ENCODE results near the gene TRIL.

Gene TRIL

GRCh38 chr7:28983396-28984190 lies 25.5 kb upstream of the TRIL start:
- DNase-seq (ENCODE audit: low read depth in 2 of 2) = no peak

- no peak for DNase-seq (ENCODE audit: low read depth in 2 of 2)
Observed at GRCh38 chr7:28981161-28981465, 23.0 kb upstream of the TRIL start.

- DNase-seq (ENCODE audit: low read depth in 2 of 2) = no peak
Observed at GRCh38 chr7:28980451-28981160, 22.5 kb upstream of the TRIL start.

GRCh38 chr7:28979776-28980175 lies 21.6 kb upstream of the TRIL start:
- no peak for DNase-seq (ENCODE audit: low read depth in 2 of 2)

- no peak for DNase-seq (ENCODE audit: low read depth in 2 of 2)
Observed at GRCh38 chr7:28977881-28978280, 19.8 kb upstream of the TRIL start.

GRCh38 chr7:28976022-28976421 lies 17.9 kb upstream of the TRIL start:
- no peak for DNase-seq (ENCODE audit: low read depth in 2 of 2)

GRCh38 chr7:28973591-28973990 lies 15.5 kb upstream of the TRIL start:
- DNase-seq (ENCODE audit: low read depth in 2 of 2) = no peak

- no peak for DNase-seq (ENCODE audit: low read depth in 2 of 2)
Observed at GRCh38 chr7:28964056-28964455, 5.9 kb upstream of the TRIL start.

GRCh38 chr7:28961972-28962371 lies 3.8 kb upstream of the TRIL start:
- no peak for DNase-seq (ENCODE audit: low read depth in 2 of 2)

GRCh38 chr7:28960071-28960840 lies 2.1 kb upstream of the TRIL start:
- no peak for DNase-seq (ENCODE audit: low read depth in 2 of 2)

- DNase-seq (ENCODE audit: low read depth in 2 of 2) = no peak
Observed at GRCh38 chr7:28958980-28959347, 834 bp upstream of the TRIL start.

GRCh38 chr7:28957751-28958234 lies 337 bp downstream of the TRIL start:
- DNase-seq (ENCODE audit: low read depth in 2 of 2) = no peak

- DNase-seq (ENCODE audit: low read depth in 2 of 2) = no peak
Observed at GRCh38 chr7:28957064-28957750, 923 bp downstream of the TRIL start.

- DNase-seq (ENCODE audit: low read depth in 2 of 2) = no peak
Observed at GRCh38 chr7:28956608-28957063, 1.5 kb downstream of the TRIL start.

- DNase-seq (ENCODE audit: low read depth in 2 of 2) = no peak
Observed at GRCh38 chr7:28955718-28956607, 2.2 kb downstream of the TRIL start.

GRCh38 chr7:28955356-28955717 lies 2.8 kb downstream of the TRIL start:
- DNase-seq (ENCODE audit: low read depth in 2 of 2) = no peak

- no peak for DNase-seq (ENCODE audit: low read depth in 2 of 2)
Observed at GRCh38 chr7:28954946-28955345, 3.2 kb downstream of the TRIL start.

GRCh38 chr7:28954471-28954870 lies 3.7 kb downstream of the TRIL start:
- DNase-seq (ENCODE audit: low read depth in 2 of 2) = no peak

GRCh38 chr7:28953633-28954032 lies 4.5 kb downstream of the TRIL start:
- no peak for DNase-seq (ENCODE audit: low read depth in 2 of 2)

GRCh38 chr7:28942168-28942567 lies 16.0 kb downstream of the TRIL start:
- DNase-seq (ENCODE audit: low read depth in 2 of 2) = no peak

- no peak for DNase-seq (ENCODE audit: low read depth in 2 of 2)
Observed at GRCh38 chr7:28941633-28942032, 16.5 kb downstream of the TRIL start.

All from stimulated activated CD8-positive, alpha-beta memory T cell treated with anti-CD3 and anti-CD28 coated beads, Interleukin-7, amount 100 ng/mL, for 4 hours (primary cell).